Measurements from ENCODE around the gene SRGAP1. TPM values are rescaled to one million over a fixed set of nuclear protein-coding genes. Genes with fewer than 3 reads are reported as not detected.
"Not testable (repeated sequence)": the region's sequence is repeated elsewhere in the genome, so short reads cannot be mapped to it uniquely, and the experiment has no call there.

SRGAP1 gene
- total RNA-seq, 1 donor from 2014 or later = 3.0 TPM

DNA sequence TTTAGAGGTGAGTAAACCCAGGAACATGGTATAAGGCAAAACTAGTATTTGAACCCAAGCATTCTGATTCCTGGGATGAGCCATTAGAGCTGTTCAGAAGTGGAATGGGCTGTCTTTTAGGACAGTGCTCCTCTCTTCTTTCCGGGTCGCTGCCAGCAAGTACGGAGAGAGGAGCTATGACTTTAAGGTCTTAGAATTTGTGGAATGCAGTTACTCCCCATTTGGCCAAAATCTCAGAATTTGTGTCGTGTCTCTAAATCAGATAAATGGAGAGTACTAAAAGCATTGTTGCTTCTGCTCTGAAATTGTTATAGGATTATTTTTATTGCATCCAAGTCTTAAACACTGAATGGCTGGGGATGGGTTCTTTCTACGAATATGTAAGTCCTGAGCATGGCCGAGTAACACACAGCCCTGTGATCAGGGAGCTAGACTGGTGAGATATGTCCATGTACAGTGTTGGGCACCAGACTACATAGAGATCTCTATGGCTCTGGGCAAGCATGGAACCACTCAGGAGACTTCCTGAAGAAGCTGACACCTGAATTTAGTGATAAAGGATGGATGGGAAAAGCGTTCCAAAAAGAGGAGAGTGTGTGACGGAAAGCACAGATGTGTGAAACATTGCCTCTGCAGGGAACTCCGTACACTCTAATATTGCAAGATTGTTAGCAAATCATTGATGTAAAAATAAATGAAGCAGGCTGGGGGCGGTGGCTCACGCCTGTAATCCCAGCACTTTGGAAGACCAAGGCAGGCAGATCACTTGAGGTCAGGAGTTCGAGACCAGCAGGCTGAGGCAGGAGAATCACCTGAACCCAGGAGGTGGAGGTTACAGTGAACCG is 184.7 kb downstream of the SRGAP1 start:
- H3K9me3 Mint-ChIP-seq = peaks cover 2% of the 10 kb centered on the region
- peaks cover 6% of the 10 kb centered on the region for H3K36me3 Mint-ChIP-seq
- H3K27ac Mint-ChIP-seq = no peak overlapping the region
- Histone ChIP-seq H3K4me1 (no peaks in the 10 kb centered on the region), H3K9ac (no peak overlapping the region), H3K36me3 (no peaks in the 10 kb centered on the region), H3K4me3 (no peak overlapping the region), H3K79me2 (ENCODE audit: low read depth) (no peaks in the 10 kb centered on the region), H2AFZ (replicated peaks) (no peak overlapping the region), H3K27ac (no peak overlapping the region), H3K27me3 (no peaks in the 10 kb centered on the region), H3K9me3 (ENCODE audit: low read depth) (no peaks in the 10 kb centered on the region), H3K4me2 (no peak overlapping the region), H3F3A (ENCODE audit: low read depth) (no peaks in the 10 kb centered on the region), H4K20me1 (ENCODE audit: low read depth) (no peaks in the 10 kb centered on the region)
- H3K4me1 Mint-ChIP-seq = no peaks in the 10 kb centered on the region
- no peak for DNase-seq (ENCODE audit: low spot score)
- no peak for TF ChIP-seq EZH2 (IDR thresholded peaks at IDR 0.05)
- no peak for TF ChIP-seq EZH2phosphoT487 (IDR thresholded peaks at IDR 0.05)
- TF ChIP-seq, protein P1, sequence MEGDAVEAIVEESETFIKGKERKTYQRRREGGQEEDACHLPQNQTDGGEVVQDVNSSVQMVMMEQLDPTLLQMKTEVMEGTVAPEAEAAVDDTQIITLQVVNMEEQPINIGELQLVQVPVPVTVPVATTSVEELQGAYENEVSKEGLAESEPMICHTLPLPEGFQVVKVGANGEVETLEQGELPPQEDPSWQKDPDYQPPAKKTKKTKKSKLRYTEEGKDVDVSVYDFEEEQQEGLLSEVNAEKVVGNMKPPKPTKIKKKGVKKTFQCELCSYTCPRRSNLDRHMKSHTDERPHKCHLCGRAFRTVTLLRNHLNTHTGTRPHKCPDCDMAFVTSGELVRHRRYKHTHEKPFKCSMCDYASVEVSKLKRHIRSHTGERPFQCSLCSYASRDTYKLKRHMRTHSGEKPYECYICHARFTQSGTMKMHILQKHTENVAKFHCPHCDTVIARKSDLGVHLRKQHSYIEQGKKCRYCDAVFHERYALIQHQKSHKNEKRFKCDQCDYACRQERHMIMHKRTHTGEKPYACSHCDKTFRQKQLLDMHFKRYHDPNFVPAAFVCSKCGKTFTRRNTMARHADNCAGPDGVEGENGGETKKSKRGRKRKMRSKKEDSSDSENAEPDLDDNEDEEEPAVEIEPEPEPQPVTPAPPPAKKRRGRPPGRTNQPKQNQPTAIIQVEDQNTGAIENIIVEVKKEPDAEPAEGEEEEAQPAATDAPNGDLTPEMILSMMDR (IDR thresholded peaks at IDR 0.05) = no peak
- H3K4me3 Mint-ChIP-seq = no peak overlapping the region
- H3K27me3 Mint-ChIP-seq (ENCODE audit: insufficient read depth, low read depth) = peaks cover 4% of the 10 kb centered on the region

DNA sequence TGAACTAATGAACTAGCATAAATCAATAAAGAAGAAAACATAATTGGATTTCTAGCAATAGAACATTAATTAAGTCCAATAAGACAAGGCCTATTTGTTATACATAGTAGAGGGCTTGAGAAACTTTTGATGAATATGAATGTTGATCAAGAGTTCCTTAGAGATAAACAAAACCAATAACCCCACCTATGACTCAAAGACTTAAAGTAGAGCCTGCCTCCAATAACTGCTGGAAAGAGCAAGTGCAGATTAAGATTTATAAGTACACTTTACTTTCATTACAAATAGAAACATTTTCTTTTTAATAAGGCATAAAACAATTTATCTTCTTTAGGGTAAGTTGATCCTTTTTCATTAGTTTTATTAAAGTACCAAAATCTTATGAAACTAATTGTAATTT is 185.7 kb downstream of the SRGAP1 start:
- Mint-ChIP-seq H3K9me3 (peaks cover 2% of the 10 kb centered on the region), H3K27ac (no peak overlapping the region), H3K4me3 (no peak overlapping the region), H3K4me1 (peaks cover 5% of the 10 kb centered on the region), H3K27me3 (ENCODE audit: insufficient read depth, low read depth) (peaks cover 4% of the 10 kb centered on the region), H3K36me3 (peaks cover 4% of the 10 kb centered on the region)
- H3K4me1 ChIP-seq = no peaks in the 10 kb centered on the region
- no peak overlapping the region for H3K27ac ChIP-seq
- H2AFZ ChIP-seq (replicated peaks) = no peak overlapping the region
- H3K79me2 ChIP-seq (ENCODE audit: low read depth) = no peaks in the 10 kb centered on the region
- H3F3A ChIP-seq (ENCODE audit: low read depth) = no peaks in the 10 kb centered on the region
- TF ChIP-seq EZH2 (IDR thresholded peaks at IDR 0.05) (no peak), EZH2phosphoT487 (IDR thresholded peaks at IDR 0.05) (no peak)
- TF ChIP-seq, protein P1 (IDR thresholded peaks at IDR 0.05) = no peak
- H4K20me1 ChIP-seq (ENCODE audit: low read depth) = no peaks in the 10 kb centered on the region
- no peak overlapping the region for H3K9ac ChIP-seq
- DNase-seq (ENCODE audit: low spot score) = no peak
- H3K9me3 ChIP-seq (ENCODE audit: low read depth) = no peaks in the 10 kb centered on the region
- H3K36me3 ChIP-seq = no peaks in the 10 kb centered on the region
- H3K4me3 ChIP-seq = no peak overlapping the region
- H3K4me2 ChIP-seq = no peak overlapping the region
- H3K27me3 ChIP-seq = no peaks in the 10 kb centered on the region

DNA sequence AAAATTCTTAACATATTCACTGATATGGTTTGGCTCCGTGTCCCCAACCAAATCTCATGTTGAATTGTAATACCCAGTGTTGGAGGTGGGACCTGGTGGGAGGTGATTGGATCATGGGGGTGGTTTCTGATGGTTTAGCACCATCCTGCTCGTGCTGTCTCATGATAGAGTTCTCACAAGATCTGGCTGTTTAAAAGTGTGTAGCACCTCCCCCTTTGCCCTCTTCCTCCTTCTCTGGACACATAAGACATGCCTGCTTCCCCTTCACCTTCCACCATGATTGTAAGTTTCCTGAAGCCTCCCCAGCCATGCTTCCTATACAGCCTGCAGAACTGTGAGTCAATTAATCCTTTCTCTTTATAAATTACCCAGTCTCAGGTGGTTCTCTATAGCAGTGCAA is 189.6 kb downstream of the SRGAP1 start:
- H3K79me2 ChIP-seq (ENCODE audit: low read depth) = not testable (repeated sequence)

DNA sequence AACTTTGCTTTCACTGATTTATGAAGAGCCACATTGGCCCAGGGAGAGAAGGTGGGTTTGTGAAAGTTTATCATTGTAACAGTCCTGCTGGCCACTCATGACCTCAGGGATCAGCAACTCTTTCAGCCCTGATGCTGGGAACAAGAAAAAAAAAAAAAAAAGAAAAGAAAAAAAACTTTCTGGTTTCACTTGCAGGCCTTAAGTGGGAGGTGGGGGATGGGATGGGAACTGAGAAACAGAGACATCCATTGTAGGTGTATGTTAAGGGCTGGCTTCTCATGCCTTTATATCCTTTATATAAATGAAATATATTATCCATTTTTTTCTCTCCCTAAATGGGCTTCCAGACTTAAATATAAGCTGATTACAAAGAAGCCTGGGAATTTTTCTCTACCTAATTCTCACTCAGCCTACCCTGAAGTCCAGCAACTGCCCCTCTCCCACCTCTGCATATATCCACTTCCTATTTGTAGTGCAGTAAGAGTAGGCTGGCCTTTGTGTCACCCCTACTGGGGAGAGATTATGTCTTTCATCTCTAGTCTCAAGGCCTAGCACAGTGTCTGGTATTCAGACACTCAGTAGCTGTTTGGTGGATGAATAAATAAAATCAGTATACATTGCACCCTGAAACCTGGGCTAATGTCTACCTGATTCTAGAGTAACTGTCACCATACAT is 190.5 kb downstream of the SRGAP1 start:
- Histone ChIP-seq H3F3A (ENCODE audit: low read depth) (peaks cover 5% of the 10 kb centered on the region), H3K27ac (no peak overlapping the region), H3K9ac (no peak overlapping the region), H4K20me1 (ENCODE audit: low read depth) (no peaks in the 10 kb centered on the region), H3K27me3 (no peaks in the 10 kb centered on the region), H3K4me1 (peaks cover 15% of the 10 kb centered on the region), H3K79me2 (ENCODE audit: low read depth) (no peaks in the 10 kb centered on the region), H3K4me3 (no peak overlapping the region), H3K4me2 (no peak overlapping the region), H3K36me3 (no peaks in the 10 kb centered on the region), H3K9me3 (ENCODE audit: low read depth) (no peaks in the 10 kb centered on the region), H2AFZ (replicated peaks) (no peak overlapping the region)
- no peak overlapping the region for H3K4me3 Mint-ChIP-seq
- H3K4me1 Mint-ChIP-seq = peaks cover 20% of the 10 kb centered on the region
- peaks cover 2% of the 10 kb centered on the region for H3K9me3 Mint-ChIP-seq
- H3K27me3 Mint-ChIP-seq (ENCODE audit: insufficient read depth, low read depth) = peaks cover 5% of the 10 kb centered on the region
- H3K27ac Mint-ChIP-seq = no peak overlapping the region
- DNase-seq (ENCODE audit: low spot score) = no peak
- peaks cover 7% of the 10 kb centered on the region for H3K36me3 Mint-ChIP-seq
- no peak for TF ChIP-seq EZH2 (IDR thresholded peaks at IDR 0.05)
- TF ChIP-seq EZH2phosphoT487 (IDR thresholded peaks at IDR 0.05) = no peak
- TF ChIP-seq, protein P1 (IDR thresholded peaks at IDR 0.05) = no peak

More for the DNA sequence above, 189.6 kb downstream of the SRGAP1 start:
- not testable (repeated sequence) for H2AFZ ChIP-seq (replicated peaks); H3K36me3 ChIP-seq; H4K20me1 ChIP-seq (ENCODE audit: low read depth); DNase-seq (ENCODE audit: low spot score); H3K4me2 ChIP-seq; H3K9ac ChIP-seq; H3K9me3 Mint-ChIP-seq; H3K27me3 Mint-ChIP-seq (ENCODE audit: insufficient read depth, low read depth); H3K4me3 Mint-ChIP-seq; H3K36me3 Mint-ChIP-seq; H3K27ac Mint-ChIP-seq; H3K27ac ChIP-seq; H3K27me3 ChIP-seq; H3K4me3 ChIP-seq; H3F3A ChIP-seq (ENCODE audit: low read depth); H3K9me3 ChIP-seq (ENCODE audit: low read depth); H3K4me1 ChIP-seq
- H3K4me1 Mint-ChIP-seq = peaks cover 12% of the 10 kb centered on the region
